ENCODE results near the gene GIMAP7. TPM values are rescaled to one million over a fixed set of nuclear protein-coding genes. Genes with fewer than 3 reads are reported as not detected.
"Not testable (repeated sequence)": the region's sequence is repeated elsewhere in the genome, so short reads cannot be mapped to it uniquely, and the experiment has no call there.

Gene GIMAP7
- total and polyA plus RNA-seq, 4 donors, result 20.6 to 54.7 (median 35.3) TPM

DNA sequence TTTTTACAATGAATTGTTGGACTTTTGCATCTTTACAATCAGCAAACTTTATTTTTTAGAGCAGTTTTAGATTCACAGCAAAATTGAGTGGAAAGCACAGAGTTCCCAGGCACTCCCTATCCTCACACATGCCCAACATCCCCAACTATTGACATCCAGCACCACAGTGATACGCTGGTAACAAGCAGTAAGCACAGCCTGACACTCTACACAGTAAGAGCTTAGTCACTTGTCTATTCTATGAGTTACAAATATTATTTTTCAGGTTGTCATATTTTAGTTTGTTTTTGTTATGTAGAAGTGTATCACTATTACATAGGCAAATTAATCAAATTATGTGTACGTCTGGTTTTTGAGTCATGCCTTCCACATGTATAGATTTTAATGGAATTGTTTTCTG is 27.0 kb upstream of the GIMAP7 start:
- Histone ChIP-seq H3K9ac (ENCODE audit: insufficient read depth in 1 of 2, low read length in 2 of 2) (no peak overlapping the region), H3K4me1 (ENCODE audit: control insufficient read depth in 5 of 5, insufficient read depth in 5 of 5, low read length in 5 of 5) (peaks cover 0 to 2% (median 0%) of the 10 kb centered on the region in 5 donors), H3K4me3 (no peak overlapping the region), H3K36me3 (ENCODE audit: control insufficient read depth in 4 of 4, insufficient read depth in 4 of 4, low read length in 4 of 4) (no peaks in the 10 kb centered on the region), H3K9me3 (ENCODE audit: control insufficient read depth in 4 of 4, insufficient read depth in 3 of 4, low read length in 3 of 4) (no peaks in the 10 kb centered on the region), H3K27me3 (ENCODE audit: control insufficient read depth in 3 of 3, insufficient read depth in 3 of 3, low read length in 2 of 3) (peaks cover 0 to 2% (median 0%) of the 10 kb centered on the region in 3 donors), H3K27ac (ENCODE audit: low read depth in 1 of 2, low read length in 1 of 2) (no peak overlapping the region)
- TF ChIP-seq CTCF (IDR thresholded peaks at IDR 0.05; ENCODE audit: control extremely low read depth, extremely low read depth), result no peak
- 60 to 86% methylated on average over 2 of the region's 2 CpGs for WGBS, 2 donors
- DNase-seq (no peak), ATAC-seq (ENCODE audit: insufficient read depth, low FRiP score) (no peak)

DNA sequence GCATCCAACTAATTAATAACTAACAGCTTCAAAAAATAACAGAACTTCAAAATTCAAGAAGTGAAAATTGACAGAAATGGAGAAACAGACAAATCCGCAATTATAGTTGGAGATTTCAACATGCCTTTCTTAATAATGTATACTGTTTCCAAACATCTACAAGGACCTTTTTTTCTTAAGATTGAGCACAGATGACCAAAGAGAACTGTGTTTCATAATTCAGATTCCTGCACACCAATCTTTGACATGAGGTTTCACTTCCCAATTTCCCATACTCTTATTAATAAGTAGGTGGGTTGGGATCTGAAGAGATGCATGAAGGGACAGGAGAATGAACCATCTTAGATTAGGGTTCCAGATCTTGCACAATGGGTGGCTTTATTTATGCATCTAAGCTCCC is 24.9 kb upstream of the GIMAP7 start:
- no peaks in the 10 kb centered on the region for H3K36me3 ChIP-seq (ENCODE audit: control insufficient read depth in 4 of 4, insufficient read depth in 4 of 4, low read length in 4 of 4)
- DNase-seq (no peak), ATAC-seq (ENCODE audit: insufficient read depth, low FRiP score) (peak; percentile 19)
- TF ChIP-seq CTCF (IDR thresholded peaks at IDR 0.05; ENCODE audit: control extremely low read depth, extremely low read depth), result no peak
- H3K9me3 ChIP-seq (ENCODE audit: control insufficient read depth in 4 of 4, insufficient read depth in 3 of 4, low read length in 3 of 4), result no peaks in the 10 kb centered on the region
- peaks cover 0 to 2% (median 0%) of the 10 kb centered on the region in 5 donors for H3K4me1 ChIP-seq (ENCODE audit: control insufficient read depth in 5 of 5, insufficient read depth in 5 of 5, low read length in 5 of 5)
- no peak overlapping the region for H3K27ac ChIP-seq (ENCODE audit: low read depth in 1 of 2, low read length in 1 of 2)
- peaks cover 0 to 2% (median 0%) of the 10 kb centered on the region in 3 donors for H3K27me3 ChIP-seq (ENCODE audit: control insufficient read depth in 3 of 3, insufficient read depth in 3 of 3, low read length in 2 of 3)
- WGBS, 2 donors, result 40 to 71% methylated on average over 1 of the region's 1 CpG
- H3K4me3 ChIP-seq, result no peak overlapping the region
- no peak overlapping the region for H3K9ac ChIP-seq (ENCODE audit: insufficient read depth in 1 of 2, low read length in 2 of 2)

- H3K9me3 ChIP-seq (ENCODE audit: control insufficient read depth in 4 of 4, insufficient read depth in 3 of 4, low read length in 3 of 4); H3K4me1 ChIP-seq (ENCODE audit: control insufficient read depth in 5 of 5, insufficient read depth in 5 of 5, low read length in 5 of 5); ATAC-seq (ENCODE audit: insufficient read depth, low FRiP score); H3K36me3 ChIP-seq (ENCODE audit: control insufficient read depth in 4 of 4, insufficient read depth in 4 of 4, low read length in 4 of 4); H3K9ac ChIP-seq (ENCODE audit: insufficient read depth in 1 of 2, low read length in 2 of 2); DNase-seq; H3K27ac ChIP-seq (ENCODE audit: low read depth in 1 of 2, low read length in 1 of 2); H3K4me3 ChIP-seq; H3K27me3 ChIP-seq (ENCODE audit: control insufficient read depth in 3 of 3, insufficient read depth in 3 of 3, low read length in 2 of 3): not testable (repeated sequence)
- WGBS, 2 donors, result 83 to 93% methylated on average over 2 of the region's 3 CpGs
Observed at GRCh38 chr7:150493442-150493841, 21.2 kb upstream of the GIMAP7 start.

DNA sequence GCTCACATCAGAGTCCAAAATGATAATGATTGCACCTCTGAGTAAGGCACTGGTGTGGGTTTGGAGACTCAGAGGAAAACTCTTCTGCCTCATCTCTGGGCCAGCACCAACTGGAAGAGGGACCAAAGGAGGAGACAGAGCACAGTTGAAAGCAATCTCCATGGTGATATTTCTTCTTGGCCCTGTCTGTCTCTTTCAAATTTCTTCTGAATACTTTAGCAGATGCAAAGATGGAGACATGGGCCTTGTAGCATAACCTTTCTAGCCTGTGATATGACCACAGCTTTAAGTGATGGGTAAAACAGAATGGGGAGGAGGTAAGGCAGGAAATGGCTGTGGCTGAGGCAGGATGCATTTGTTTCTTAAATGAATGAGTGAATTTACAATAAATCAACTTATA is 12.2 kb upstream of the GIMAP7 start:
- Histone ChIP-seq H3K9ac (ENCODE audit: insufficient read depth in 1 of 2, low read length in 2 of 2) (no peak overlapping the region), H3K27ac (ENCODE audit: low read depth in 1 of 2, low read length in 1 of 2) (no peak overlapping the region), H3K27me3 (ENCODE audit: control insufficient read depth in 3 of 3, insufficient read depth in 3 of 3, low read length in 2 of 3) (no peaks in the 10 kb centered on the region), H3K4me3 (no peak overlapping the region), H3K4me1 (ENCODE audit: control insufficient read depth in 5 of 5, insufficient read depth in 5 of 5, low read length in 5 of 5) (peaks cover 0 to 16% (median 0%) of the 10 kb centered on the region in 5 donors), H3K9me3 (ENCODE audit: control insufficient read depth in 4 of 4, insufficient read depth in 3 of 4, low read length in 3 of 4) (no peaks in the 10 kb centered on the region), H3K36me3 (ENCODE audit: control insufficient read depth in 4 of 4, insufficient read depth in 4 of 4, low read length in 4 of 4) (no peaks in the 10 kb centered on the region)
- no peak for DNase-seq
- no peak for TF ChIP-seq CTCF (IDR thresholded peaks at IDR 0.05; ENCODE audit: control extremely low read depth, extremely low read depth)
- ATAC-seq (ENCODE audit: insufficient read depth, low FRiP score), result no peak
